ENCODE measurements around the gene POLRMT. TPM values are rescaled to one million over a fixed set of nuclear protein-coding genes. Genes with fewer than 3 reads are reported as not detected.
A peak's percentile ranks its signal among the peaks of the same experiment; 100 is the strongest.

Gene POLRMT
- 10 to 100 TPM; 50.6 to 51.0 TPM for total RNA-seq

DNA sequence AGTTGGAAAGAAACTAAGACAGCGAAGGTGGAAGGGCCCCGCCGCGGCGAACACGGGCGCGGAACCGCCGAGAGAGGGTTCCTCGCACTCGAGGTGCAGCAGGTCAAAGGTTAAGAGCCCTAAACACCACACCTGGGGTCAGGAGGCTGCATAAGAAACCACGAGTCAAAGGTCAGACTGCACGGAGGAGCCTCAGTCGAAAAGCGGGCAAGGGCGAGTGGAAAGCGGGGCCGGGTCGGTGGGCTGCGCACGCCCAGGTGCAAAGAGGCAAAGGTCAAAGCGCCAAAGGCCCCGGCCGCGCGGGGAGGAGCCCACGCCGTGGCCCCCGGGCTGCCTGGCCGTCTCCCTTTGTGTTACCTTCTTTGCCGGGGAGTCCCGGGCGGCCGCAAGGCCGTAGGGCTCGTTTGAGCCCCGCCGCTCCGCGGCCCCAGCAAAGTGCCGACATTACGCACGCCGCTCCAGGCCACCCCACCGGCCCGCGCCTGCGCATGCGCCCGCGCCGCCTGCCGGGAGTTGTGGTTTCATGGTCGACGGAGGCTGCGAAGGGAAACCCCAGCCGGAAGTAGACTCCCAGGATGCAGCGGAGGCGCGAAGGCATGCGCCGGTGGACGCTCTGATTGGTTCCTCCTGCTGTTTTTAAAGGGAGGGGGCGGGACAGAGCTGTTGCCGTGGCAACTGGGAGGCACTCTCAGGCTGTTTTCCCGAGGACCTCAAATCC is at the start of gene POLRMT:
TSS of gene POLRMT (minus strand) at position 470 of the 718 bp plus-strand sequence. CDS start at position 445, 25 bp downstream.
- Mint-ChIP-seq H3K9me3 (ENCODE audit: insufficient read depth) (no peaks in the 10 kb centered on the region), H3K4me3 (peak within 1 kb of the TSS; percentile 91)

GRCh38 chr19:682678-683320 is 49.5 kb upstream of the POLRMT start:
- ChIA-PET CTCF (no interaction called here), POLR2A (no interaction called here)
- Mint-ChIP-seq H3K36me3 (ENCODE audit: low read depth) (no peaks in the 10 kb centered on the region), H3K27ac (no peak overlapping the region), H3K27me3 (ENCODE audit: low read depth) (no peaks in the 10 kb centered on the region), H3K4me3 (no peak overlapping the region), H3K9me3 (ENCODE audit: insufficient read depth) (no peaks in the 10 kb centered on the region), H3K4me1 (ENCODE audit: low read depth) (peaks cover 9% of the 10 kb centered on the region)
- no peak for ATAC-seq
- no peak for DNase-seq

More for the DNA sequence above, at the start of gene POLRMT:
- Mint-ChIP-seq H3K36me3 (ENCODE audit: low read depth) (peaks cover 21% of the 10 kb centered on the region), H3K4me1 (ENCODE audit: low read depth) (peaks cover 25% of the 10 kb centered on the region), H3K27me3 (ENCODE audit: low read depth) (no peaks in the 10 kb centered on the region), H3K27ac (peak within 1 kb of the TSS; percentile 90)
- ChIA-PET POLR2A (interaction anchor here (0.8 to 1.1 kb wide), 4 partner anchors 28 to 728 kb away, joined by 3 to 4 read pairs (median 4); partner anchors contain the start of gene RNF126), CTCF (interaction anchor here (1.0 to 1.3 kb wide), 2 partner anchors 28 to 49 kb away, joined by 3 read pairs; no protein-coding TSS in a partner anchor)
- DNase-seq (peak; percentile 97), ATAC-seq (peak; percentile 91)

- POLR2A ChIA-PET: no interaction called here
- H3K36me3 Mint-ChIP-seq (ENCODE audit: low read depth): no peaks in the 10 kb centered on the region
- peaks cover 3% of the 10 kb centered on the region for H3K27me3 Mint-ChIP-seq (ENCODE audit: low read depth)
Observed at GRCh38 chr19:681029-682019, 48.0 kb upstream of the POLRMT start.

DNA sequence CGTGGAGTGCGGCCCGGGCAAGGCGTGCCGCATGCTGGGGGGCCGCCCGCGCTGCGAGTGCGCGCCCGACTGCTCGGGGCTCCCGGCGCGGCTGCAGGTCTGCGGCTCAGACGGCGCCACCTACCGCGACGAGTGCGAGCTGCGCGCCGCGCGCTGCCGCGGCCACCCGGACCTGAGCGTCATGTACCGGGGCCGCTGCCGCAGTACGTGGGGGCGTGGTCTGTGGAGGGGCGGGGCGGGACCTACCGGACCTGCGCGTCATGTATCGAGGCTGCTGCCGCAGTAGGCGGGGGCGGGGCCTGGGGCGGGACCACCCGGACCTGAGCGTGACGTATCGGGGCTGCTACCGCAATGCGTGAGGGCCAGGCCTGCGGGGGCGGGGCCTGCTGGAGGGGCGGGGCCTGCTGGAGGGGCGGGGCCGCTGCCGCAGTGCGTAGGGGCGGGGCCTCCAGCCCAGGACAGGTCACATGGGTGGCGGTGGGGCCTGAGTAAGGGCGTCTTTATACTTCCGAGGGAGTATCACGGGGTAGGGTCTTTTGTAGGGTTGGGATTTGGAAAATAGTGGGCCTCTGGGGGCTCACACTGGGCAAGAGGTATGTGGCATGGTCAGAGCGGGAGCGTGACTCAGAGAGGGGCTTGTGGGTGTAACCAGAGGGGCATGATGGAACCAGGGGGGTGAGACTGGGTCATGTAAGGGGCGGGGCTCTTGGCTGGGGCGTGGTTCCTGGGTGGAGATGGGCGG is 47.1 kb upstream of the POLRMT start:
- CTCF ChIA-PET: interaction anchor here (0.9 to 2.3 kb wide), 4 partner anchors 24 to 69 kb away, joined by 3 to 6 read pairs (median 4); no protein-coding TSS in a partner anchor
- peak; percentile 100 for DNase-seq

More at GRCh38 chr19:681029-682019, 48.0 kb upstream of the POLRMT start:
- no peaks in the 10 kb centered on the region for H3K9me3 Mint-ChIP-seq (ENCODE audit: insufficient read depth)
- peak overlapping the region; percentile 83 for H3K4me3 Mint-ChIP-seq
- CTCF ChIA-PET: interaction anchor here (0.9 to 2.3 kb wide), 3 partner anchors 23 to 70 kb away, joined by 3 to 6 read pairs (median 6); no protein-coding TSS in a partner anchor
- H3K27ac Mint-ChIP-seq: peak overlapping the region; percentile 98
- ATAC-seq (no peak), DNase-seq (peak; percentile 92)
- H3K4me1 Mint-ChIP-seq (ENCODE audit: low read depth): peaks cover 9% of the 10 kb centered on the region

GRCh38 chr19:679418-680286 is 46.3 kb upstream of the POLRMT start:
- no peaks in the 10 kb centered on the region for H3K9me3 Mint-ChIP-seq (ENCODE audit: insufficient read depth)
- POLR2A ChIA-PET: interaction anchor here (1.4 to 1.9 kb wide), 2 partner anchors 16 to 18 kb away, joined by 3 to 10 read pairs; partner anchors contain the start of gene RNF126
- peak overlapping the region; percentile 83 for H3K4me3 Mint-ChIP-seq
- peaks cover 9% of the 10 kb centered on the region for H3K4me1 Mint-ChIP-seq (ENCODE audit: low read depth)
- H3K27ac Mint-ChIP-seq: peak overlapping the region; percentile 43
- no peaks in the 10 kb centered on the region for H3K36me3 Mint-ChIP-seq (ENCODE audit: low read depth)
- CTCF ChIA-PET: interaction anchor here (0.6 to 2.3 kb wide), 4 partner anchors 16 to 68 kb away, joined by 3 to 6 read pairs (median 3); no protein-coding TSS in a partner anchor
- H3K27me3 Mint-ChIP-seq (ENCODE audit: low read depth): peaks cover 13% of the 10 kb centered on the region
- ATAC-seq (peak; percentile 7), DNase-seq (peak; percentile 34)

More for the DNA sequence above, 47.1 kb upstream of the POLRMT start:
- Mint-ChIP-seq H3K9me3 (ENCODE audit: insufficient read depth) (no peaks in the 10 kb centered on the region), H3K36me3 (ENCODE audit: low read depth) (no peaks in the 10 kb centered on the region), H3K27ac (peak overlapping the region; percentile 98), H3K4me3 (peak overlapping the region; percentile 83), H3K4me1 (ENCODE audit: low read depth) (peaks cover 9% of the 10 kb centered on the region), H3K27me3 (ENCODE audit: low read depth) (peaks cover 8% of the 10 kb centered on the region)
- POLR2A ChIA-PET: interaction anchor here (1.4 to 1.9 kb wide), 2 partner anchors 17 to 19 kb away, joined by 3 to 10 read pairs; partner anchors contain the start of gene RNF126
- peak; percentile 86 for ATAC-seq

DNA sequence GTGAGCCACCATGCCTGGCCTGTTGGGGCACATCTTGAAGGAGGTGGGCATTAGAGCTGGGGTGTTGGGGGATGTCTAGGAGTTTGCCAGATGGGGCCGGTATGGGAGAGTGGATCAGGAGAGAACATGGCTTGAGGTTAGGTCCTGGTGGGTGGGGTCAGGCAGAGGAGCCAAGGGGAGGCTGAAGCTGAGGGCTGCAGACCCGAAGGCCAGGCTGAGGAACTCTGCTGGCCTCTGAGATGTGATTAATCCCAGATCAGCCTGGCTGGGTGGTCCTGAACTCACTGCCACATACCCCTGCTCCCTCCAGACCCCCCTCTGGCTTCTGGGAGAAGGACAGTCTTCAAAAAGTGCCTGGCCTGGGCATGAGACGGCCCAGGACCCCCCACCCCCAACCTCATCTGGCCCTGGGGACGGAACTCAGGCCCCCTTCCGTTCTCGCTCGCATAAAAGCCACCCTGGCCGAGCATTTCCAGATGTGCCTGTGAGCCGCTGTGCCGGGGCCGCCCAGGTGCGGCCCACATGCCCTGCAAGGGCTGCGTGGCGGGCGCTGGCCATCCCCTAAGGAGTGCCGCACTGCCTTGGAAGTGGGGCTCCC is 45.6 kb upstream of the POLRMT start:
- H3K4me1 Mint-ChIP-seq (ENCODE audit: low read depth): peaks cover 9% of the 10 kb centered on the region
- peaks cover 15% of the 10 kb centered on the region for H3K27me3 Mint-ChIP-seq (ENCODE audit: low read depth)

GRCh38 chr19:677601-678436 is 44.5 kb upstream of the POLRMT start:
- Mint-ChIP-seq H3K27ac (no peak overlapping the region), H3K36me3 (ENCODE audit: low read depth) (no peaks in the 10 kb centered on the region), H3K4me1 (ENCODE audit: low read depth) (peaks cover 9% of the 10 kb centered on the region), H3K27me3 (ENCODE audit: low read depth) (peaks cover 17% of the 10 kb centered on the region), H3K9me3 (ENCODE audit: insufficient read depth) (no peaks in the 10 kb centered on the region), H3K4me3 (no peak overlapping the region)
- ChIA-PET POLR2A (interaction anchor here (0.6 to 0.7 kb wide), 2 partner anchors 59 to 106 kb away, joined by 3 read pairs; no protein-coding TSS in a partner anchor), CTCF (interaction anchor here (1.5 kb wide), 1 partner anchor 56 kb away, joined by 6 read pairs; no protein-coding TSS in a partner anchor)
- no peak for DNase-seq
- no peak for ATAC-seq

More for the DNA sequence above, 45.6 kb upstream of the POLRMT start:
- DNase-seq (no peak), ATAC-seq (no peak)
- ChIA-PET POLR2A (interaction anchor here (1.9 kb wide), 1 partner anchor 16 kb away, joined by 10 read pairs; the partner anchor contains the start of gene RNF126), CTCF (interaction anchor here (0.6 to 2.3 kb wide), 2 partner anchors 15 to 25 kb away, joined by 3 to 6 read pairs; no protein-coding TSS in a partner anchor)
- Mint-ChIP-seq H3K4me3 (peak overlapping the region; percentile 67), H3K27ac (peak overlapping the region; percentile 20), H3K9me3 (ENCODE audit: insufficient read depth) (no peaks in the 10 kb centered on the region), H3K36me3 (ENCODE audit: low read depth) (no peaks in the 10 kb centered on the region)

DNA sequence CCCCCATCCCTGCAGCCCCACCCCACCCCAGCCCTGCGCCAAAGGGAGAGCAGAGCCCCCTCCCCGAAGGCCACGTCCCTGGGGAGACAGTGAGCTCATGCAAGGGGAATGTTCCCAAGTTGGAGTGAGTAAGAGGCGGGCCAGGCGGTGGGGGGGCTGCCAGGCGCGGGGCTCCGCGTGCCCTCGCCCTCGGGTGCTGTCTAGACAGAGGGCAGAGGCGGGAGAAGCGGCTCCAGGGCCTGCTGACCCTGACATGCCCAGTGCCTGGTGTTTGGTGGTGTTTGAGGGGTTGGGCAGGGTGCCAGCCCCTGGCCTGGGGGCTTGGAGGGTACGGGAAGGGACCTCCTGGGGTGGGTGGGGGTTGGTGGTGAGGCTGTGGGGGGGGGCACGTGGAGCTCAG is 43.9 kb upstream of the POLRMT start:
- ChIA-PET POLR2A (no interaction called here), CTCF (interaction anchor here (1.5 kb wide), 1 partner anchor 57 kb away, joined by 6 read pairs; no protein-coding TSS in a partner anchor)
- peaks cover 17% of the 10 kb centered on the region for H3K27me3 Mint-ChIP-seq (ENCODE audit: low read depth)
- ATAC-seq (no peak), DNase-seq (no peak)
- no peaks in the 10 kb centered on the region for H3K36me3 Mint-ChIP-seq (ENCODE audit: low read depth)
- H3K4me3 Mint-ChIP-seq: no peak overlapping the region
- H3K27ac Mint-ChIP-seq: no peak overlapping the region
- H3K9me3 Mint-ChIP-seq (ENCODE audit: insufficient read depth): no peaks in the 10 kb centered on the region
- H3K4me1 Mint-ChIP-seq (ENCODE audit: low read depth): peaks cover 9% of the 10 kb centered on the region
